Mesothelial cell of epicardium (in vitro differentiated cells): ENCODE results near the gene CNTNAP5. TPM values are rescaled to one million over a fixed set of nuclear protein-coding genes. Genes with fewer than 3 reads are reported as not detected.

Experiments
- DNase-seq, 2 experiments: peaks; one replicate each; pipeline ENCODE4 v3.0.0; 2021; ENCODE audit warnings: low spot score in 2 of 2; ENCODE audit not compliant: unreplicated experiment in 2 of 2
- H3K27ac Mint-ChIP-seq: 2 replicates; pipeline ENCODE4 v1.8.0; 2021; ENCODE audit warnings: mixed read lengths
- H3K27me3 Mint-ChIP-seq: 2 replicates; pipeline ENCODE4 v1.8.0; 2021; ENCODE audit warnings: low read depth, mixed read lengths
- H3K36me3 Mint-ChIP-seq: 2 replicates; pipeline ENCODE4 v1.8.0; 2021; ENCODE audit warnings: mixed read lengths
- H3K4me1 Mint-ChIP-seq: 2 replicates; pipeline ENCODE4 v1.8.0; 2021; ENCODE audit warnings: mixed read lengths
- H3K4me3 Mint-ChIP-seq: 2 replicates; pipeline ENCODE4 v1.8.0; 2021; ENCODE audit warnings: mild to moderate bottlenecking, moderate library complexity, mixed read lengths
- H3K9me3 Mint-ChIP-seq: 2 replicates; pipeline ENCODE4 v1.8.0; 2021; ENCODE audit warnings: mixed read lengths
- total RNA-seq: library from RNA; stranded (reverse); gene quantifications from 3 replicates; pipeline ENCODE4 v1.2.1, GENCODE V29; 2021
- TF ChIP-seq, protein P1 (sequence below): fragments of 200-600 bp; sonication (generic); IDR thresholded peaks from one replicate; pipeline ENCODE4 v1.5.0; 2021; ENCODE audit warnings: antibody characterized with exemption; ENCODE audit not compliant: unreplicated experiment

The CNTNAP5 gene
- total RNA-seq, 1 donor from 2014 or later = 0.22 TPM

DNA sequence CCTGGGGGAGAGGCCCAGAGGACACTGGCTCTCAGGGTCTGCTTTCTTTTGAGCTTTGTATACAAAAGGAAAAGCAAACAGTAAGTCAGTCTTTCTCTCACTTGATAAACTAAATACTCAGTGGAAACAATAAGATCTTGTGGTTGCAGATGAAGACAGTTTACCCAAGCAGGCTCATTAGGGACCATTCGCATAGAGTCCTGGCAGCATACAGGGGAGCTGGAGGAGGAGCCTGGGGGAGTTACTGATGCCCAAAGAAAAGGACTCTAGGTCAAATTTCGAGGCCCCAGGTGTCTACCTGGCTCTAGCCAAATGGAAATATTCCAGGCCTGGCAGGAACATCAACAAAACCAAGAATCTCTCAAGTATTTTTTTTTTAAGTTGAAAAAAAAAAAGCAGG, 225.3 kb downstream of the CNTNAP5 start:
- H3K27ac Mint-ChIP-seq = no peak overlapping the region

DNA sequence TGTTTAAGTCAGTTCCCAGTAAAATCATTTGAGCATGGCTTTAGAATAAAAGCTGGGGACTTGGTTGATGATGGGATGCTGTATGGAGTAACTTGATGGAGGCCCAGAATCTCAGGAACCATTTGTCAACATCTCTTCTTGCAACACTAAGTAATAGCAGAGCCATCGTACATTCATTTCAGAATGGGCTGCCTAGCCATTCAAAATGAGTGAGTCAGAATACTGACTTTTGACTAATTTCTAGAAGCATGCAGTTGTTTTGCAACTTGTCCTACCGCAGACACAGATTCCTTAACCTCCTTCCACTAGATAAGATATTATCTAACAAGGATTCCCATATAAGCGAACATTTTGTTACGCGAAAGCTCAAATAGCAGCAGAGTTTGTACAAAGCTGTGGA, 229.5 kb downstream of the CNTNAP5 start:
- H3K36me3 Mint-ChIP-seq = no peaks in the 10 kb centered on the region
- DNase-seq = no peak
- peaks cover 4% of the 10 kb centered on the region for H3K4me1 Mint-ChIP-seq
- H3K27me3 Mint-ChIP-seq = no peaks in the 10 kb centered on the region
- no peaks in the 10 kb centered on the region for H3K9me3 Mint-ChIP-seq
- H3K27ac Mint-ChIP-seq = no peak overlapping the region
- H3K4me3 Mint-ChIP-seq = no peak overlapping the region
- TF ChIP-seq, protein P1, sequence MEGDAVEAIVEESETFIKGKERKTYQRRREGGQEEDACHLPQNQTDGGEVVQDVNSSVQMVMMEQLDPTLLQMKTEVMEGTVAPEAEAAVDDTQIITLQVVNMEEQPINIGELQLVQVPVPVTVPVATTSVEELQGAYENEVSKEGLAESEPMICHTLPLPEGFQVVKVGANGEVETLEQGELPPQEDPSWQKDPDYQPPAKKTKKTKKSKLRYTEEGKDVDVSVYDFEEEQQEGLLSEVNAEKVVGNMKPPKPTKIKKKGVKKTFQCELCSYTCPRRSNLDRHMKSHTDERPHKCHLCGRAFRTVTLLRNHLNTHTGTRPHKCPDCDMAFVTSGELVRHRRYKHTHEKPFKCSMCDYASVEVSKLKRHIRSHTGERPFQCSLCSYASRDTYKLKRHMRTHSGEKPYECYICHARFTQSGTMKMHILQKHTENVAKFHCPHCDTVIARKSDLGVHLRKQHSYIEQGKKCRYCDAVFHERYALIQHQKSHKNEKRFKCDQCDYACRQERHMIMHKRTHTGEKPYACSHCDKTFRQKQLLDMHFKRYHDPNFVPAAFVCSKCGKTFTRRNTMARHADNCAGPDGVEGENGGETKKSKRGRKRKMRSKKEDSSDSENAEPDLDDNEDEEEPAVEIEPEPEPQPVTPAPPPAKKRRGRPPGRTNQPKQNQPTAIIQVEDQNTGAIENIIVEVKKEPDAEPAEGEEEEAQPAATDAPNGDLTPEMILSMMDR = no peak

More for the DNA sequence above, 225.3 kb downstream of the CNTNAP5 start:
- Mint-ChIP-seq H3K27me3 (no peaks in the 10 kb centered on the region), H3K9me3 (no peaks in the 10 kb centered on the region), H3K4me1 (peaks cover 8% of the 10 kb centered on the region), H3K4me3 (no peak overlapping the region), H3K36me3 (no peaks in the 10 kb centered on the region)
- TF ChIP-seq, protein P1 = no peak
- no peak for DNase-seq

DNA sequence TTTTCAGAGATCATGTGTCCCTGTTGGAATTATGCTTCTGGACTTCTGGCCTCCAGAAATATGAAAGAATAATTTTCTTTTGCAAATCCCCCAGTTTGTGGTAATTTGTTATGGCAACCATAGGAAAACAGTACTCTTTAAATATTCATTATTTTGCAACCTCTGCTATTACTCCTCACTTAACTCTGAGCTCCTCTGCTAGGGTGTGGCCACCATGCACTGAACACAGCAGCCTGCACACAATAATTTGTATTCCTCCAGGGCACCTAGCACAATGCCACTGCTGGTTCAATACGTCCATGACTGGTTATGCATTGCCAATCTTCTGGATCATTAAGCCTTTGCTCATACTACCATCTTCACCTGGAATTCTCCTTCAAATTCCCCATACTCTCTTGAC, 232.0 kb downstream of the CNTNAP5 start:
- no peak for DNase-seq
- Mint-ChIP-seq H3K4me3 (no peak overlapping the region), H3K27me3 (no peaks in the 10 kb centered on the region), H3K4me1 (peaks cover 4% of the 10 kb centered on the region), H3K9me3 (no peaks in the 10 kb centered on the region), H3K27ac (no peak overlapping the region), H3K36me3 (no peaks in the 10 kb centered on the region)
- TF ChIP-seq, protein P1 = no peak

DNA sequence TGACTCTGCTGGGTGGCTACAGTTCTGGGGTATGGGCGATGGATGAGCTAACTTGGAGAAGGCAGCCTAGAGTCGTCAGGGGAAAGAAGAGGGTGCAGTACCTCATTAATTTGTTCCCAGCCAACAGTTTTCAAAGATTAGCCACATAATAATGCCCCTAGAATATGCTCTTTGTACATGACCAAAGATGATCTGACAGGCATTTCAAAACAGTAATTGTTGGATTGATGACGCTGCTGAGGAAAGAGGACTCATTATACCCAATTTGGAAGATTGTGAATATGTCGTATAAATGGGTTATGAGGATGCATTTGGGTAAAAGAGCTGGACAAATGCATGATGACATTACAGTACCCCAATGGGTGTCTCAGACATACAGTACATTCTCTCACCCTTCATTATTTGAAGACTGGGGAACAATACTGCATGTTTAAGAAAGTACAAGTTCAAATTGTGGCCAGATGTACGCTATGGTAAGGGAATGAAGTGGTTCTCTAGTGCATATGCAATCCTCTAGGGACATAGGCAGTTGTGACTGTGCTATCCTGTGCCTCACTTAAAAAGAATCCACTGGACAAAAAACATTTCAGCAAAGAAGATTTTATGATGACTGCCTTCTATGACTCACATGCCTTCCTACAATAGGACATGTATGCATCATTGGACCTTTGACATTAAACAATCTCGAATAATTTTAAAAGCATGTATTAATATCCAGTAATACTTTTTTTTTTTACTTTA, 233.2 kb downstream of the CNTNAP5 start:
- Mint-ChIP-seq H3K36me3 (no peaks in the 10 kb centered on the region), H3K9me3 (no peaks in the 10 kb centered on the region), H3K4me3 (no peak overlapping the region), H3K27me3 (no peaks in the 10 kb centered on the region), H3K4me1 (peaks cover 4% of the 10 kb centered on the region), H3K27ac (no peak overlapping the region)
- TF ChIP-seq, protein P1 = no peak
- DNase-seq = no peak

DNA sequence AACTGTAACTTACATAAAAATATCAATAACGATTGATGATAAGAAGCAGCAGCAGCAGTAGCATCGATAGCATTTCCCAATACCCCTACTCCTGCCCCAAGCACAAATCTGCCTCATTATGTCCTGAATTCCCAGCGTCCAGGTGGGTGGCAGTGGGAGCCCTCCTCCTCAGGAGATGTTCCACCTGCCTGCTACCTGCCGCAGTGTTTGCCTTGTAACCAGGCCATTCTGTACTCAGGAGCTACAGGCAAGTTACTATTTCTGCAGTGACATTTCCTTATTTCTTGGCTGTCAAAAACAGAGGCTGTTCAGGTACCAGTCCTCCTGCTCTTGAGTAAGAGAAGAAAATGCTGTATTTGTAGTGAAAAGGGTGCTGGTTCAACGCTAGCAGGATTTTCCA, 236.4 kb downstream of the CNTNAP5 start:
- Mint-ChIP-seq H3K9me3 (no peaks in the 10 kb centered on the region), H3K4me3 (no peak overlapping the region), H3K27me3 (no peaks in the 10 kb centered on the region), H3K4me1 (peaks cover 3% of the 10 kb centered on the region), H3K27ac (no peak overlapping the region), H3K36me3 (no peaks in the 10 kb centered on the region)
- TF ChIP-seq, protein P1 = no peak
- no peak for DNase-seq
